ENCODE measurements around the gene CASZ1.

CASZ1 gene

GRCh38 chr1:10682108-10682445, 114.4 kb downstream of the CASZ1 start:
- DNase-seq: no peak

GRCh38 chr1:10681296-10682107, 114.9 kb downstream of the CASZ1 start:
- no peak for DNase-seq

- no peak for DNase-seq
Observed at GRCh38 chr1:10680487-10680886, 116.0 kb downstream of the CASZ1 start.

- DNase-seq: no peak
Observed at GRCh38 chr1:10679496-10680220, 116.8 kb downstream of the CASZ1 start.

GRCh38 chr1:10678852-10679251, 117.6 kb downstream of the CASZ1 start:
- no peak for DNase-seq

- no peak for DNase-seq
Observed at GRCh38 chr1:10678402-10678801, 118.0 kb downstream of the CASZ1 start.

- no peak for DNase-seq
Observed at GRCh38 chr1:10677491-10678391, 118.7 kb downstream of the CASZ1 start.

GRCh38 chr1:10676963-10677362, 119.5 kb downstream of the CASZ1 start:
- DNase-seq: no peak

GRCh38 chr1:10675813-10676212, 120.6 kb downstream of the CASZ1 start:
- DNase-seq: no peak

- DNase-seq: no peak
Observed at GRCh38 chr1:10674700-10675609, 121.5 kb downstream of the CASZ1 start.

- DNase-seq: no peak
Observed at GRCh38 chr1:10674222-10674621, 122.2 kb downstream of the CASZ1 start.

GRCh38 chr1:10673109-10673711, 123.2 kb downstream of the CASZ1 start:
- DNase-seq: no peak

- no peak for DNase-seq
Observed at GRCh38 chr1:10672343-10673050, 123.9 kb downstream of the CASZ1 start.

- no peak for DNase-seq
Observed at GRCh38 chr1:10671622-10672342, 124.7 kb downstream of the CASZ1 start.

- no peak for DNase-seq
Observed at GRCh38 chr1:10671090-10671489, 125.4 kb downstream of the CASZ1 start.

GRCh38 chr1:10670190-10670589, 126.3 kb downstream of the CASZ1 start:
- no peak for DNase-seq

- DNase-seq: no peak
Observed at GRCh38 chr1:10669570-10669969, 126.9 kb downstream of the CASZ1 start.

GRCh38 chr1:10667861-10668761, 128.3 kb downstream of the CASZ1 start:
- DNase-seq: no peak
